Head of caudate nucleus (tissue), 42 donors: ENCODE data around the gene PCGF1.

ENCODE experiments used
- DNase-seq, 42 donors: peaks; one replicate each; pipeline versions ENCODE4 v3.0.0 to v3.0.0-alpha.2; 2020 to 2021; ENCODE audit warnings: mixed read lengths in 7 of 42
- intact Hi-C: fragments of 100-400 bp; cut with DNase I; formaldehyde crosslinking; loops from one replicate; pipeline ENCODE4 v1.15.0; 2022

Gene PCGF1

DNA sequence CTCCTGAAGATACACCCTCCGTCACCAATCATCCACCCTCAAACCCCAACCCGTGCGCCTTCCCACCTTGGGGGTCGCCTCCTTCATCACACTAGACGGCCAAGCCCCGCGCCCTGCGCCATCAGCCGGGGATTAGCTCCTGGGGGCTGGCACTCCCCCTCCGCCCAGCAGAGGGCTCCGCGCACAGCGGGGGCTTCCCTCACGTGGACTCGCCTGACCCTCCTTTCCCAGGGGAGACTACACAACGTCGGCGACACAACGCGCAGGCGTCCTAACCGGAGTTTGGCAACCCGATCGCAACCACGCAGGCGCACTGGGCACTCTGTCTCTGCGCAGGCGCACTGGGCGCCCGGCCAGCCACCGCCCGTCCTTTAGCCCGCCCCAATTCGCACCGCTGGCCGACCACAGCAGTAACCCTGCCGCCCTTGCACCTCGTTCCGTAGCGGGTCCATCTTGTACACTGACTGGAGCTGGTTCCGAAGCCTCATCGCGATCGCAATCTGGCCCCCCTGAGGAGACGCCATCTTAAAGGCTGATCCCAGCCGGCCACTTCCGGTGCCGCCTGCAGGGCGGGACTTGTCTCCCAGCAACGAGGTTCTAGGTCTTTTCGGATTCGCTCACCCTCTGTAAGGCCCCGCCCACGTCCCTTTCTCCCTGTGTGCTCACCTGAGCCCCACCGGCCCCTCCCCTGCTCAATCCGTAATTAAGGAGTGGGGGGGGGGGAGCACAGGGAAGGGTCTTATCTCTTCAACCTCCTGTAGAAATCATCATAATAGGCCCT, at the start of gene PCGF1:
Gene PCGF1, minus strand, starts transcription at position 551 of the 781 bp plus-strand sequence. Its CDS starts 27 bp downstream, at position 524.
- DNase-seq: peak; percentile 93 to 99 (median 98)
- intact Hi-C loops: loop anchor here (2.0 kb wide), 1 partner anchor 21 kb away; the partner anchor contains the start of genes AUP1 and HTRA2

GRCh38 chr2:74556831-74557370, 49.4 kb upstream of the PCGF1 start:
- DNase-seq: no peak
- intact Hi-C loops: no loop called here

DNA sequence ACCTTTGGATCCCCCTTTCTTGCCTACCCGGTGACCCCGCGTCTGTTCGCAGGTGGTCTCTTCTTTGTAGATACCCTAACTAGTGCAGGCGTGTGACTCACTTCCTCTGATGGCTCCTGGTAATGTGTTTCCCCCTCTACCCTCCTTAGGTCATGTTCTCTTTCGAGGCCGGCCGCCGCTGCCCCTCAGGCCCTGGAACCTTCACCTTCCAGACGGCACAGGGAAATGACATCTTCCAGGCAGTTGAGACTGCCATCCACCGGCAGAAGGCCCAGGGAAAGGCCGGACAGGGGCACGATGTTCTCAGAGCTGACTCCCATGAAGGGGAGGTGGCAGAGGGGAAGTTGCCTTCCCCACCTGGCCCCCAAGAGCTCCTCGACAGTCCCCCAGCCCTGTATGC, 48.7 kb upstream of the PCGF1 start:
- DNase-seq: no peak

GRCh38 chr2:74555610-74556103, 48.2 kb upstream of the PCGF1 start:
- DNase-seq: peak in 7 of 42 donors; percentile 10 to 47 (median 20)
- intact Hi-C loops: no loop called here

More for the DNA sequence above, 48.7 kb upstream of the PCGF1 start:
- intact Hi-C loops: no loop called here

DNA sequence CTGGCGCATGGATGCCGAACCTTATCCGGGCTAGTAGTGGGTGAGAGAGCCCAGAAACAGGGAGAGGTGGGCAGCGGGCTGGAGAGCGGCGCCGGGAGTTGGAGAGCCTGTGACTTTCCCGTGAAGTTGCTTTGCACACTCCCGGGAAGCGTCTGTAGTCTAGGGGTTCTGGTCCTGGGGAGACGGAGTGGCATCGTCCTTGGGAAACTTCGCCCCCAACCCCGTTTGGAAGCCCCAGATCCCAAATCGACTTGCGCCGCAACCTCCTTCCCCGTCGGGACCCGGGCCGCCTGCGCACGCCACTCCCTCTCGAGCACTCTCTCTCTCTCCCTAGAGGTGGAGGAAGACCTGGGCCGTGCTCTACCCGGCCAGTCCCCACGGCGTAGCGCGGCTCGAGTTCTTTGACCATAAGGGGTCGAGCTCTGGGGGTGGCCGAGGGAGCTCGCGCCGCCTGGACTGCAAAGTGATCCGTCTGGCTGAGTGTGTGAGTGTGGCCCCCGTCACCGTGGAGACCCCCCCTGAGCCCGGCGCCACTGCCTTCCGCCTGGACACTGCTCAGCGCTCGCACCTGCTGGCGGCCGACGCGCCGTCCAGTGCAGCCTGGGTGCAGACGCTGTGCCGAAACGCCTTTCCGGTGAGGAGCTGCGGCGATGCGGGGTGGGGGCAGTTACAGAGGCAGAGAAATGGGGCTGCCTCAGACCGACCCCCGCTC, 47.5 kb upstream of the PCGF1 start:
- intact Hi-C loops: no loop called here
- DNase-seq: no peak

- peak; percentile 23 to 89 (median 77) for DNase-seq
- intact Hi-C loops: no loop called here
These were observed 46.7 kb upstream of the PCGF1 start, which contains the start of the genes DOK1 and LOXL3 for GRCh38 chr2:74553892-74554819. TSS of gene DOK1 (plus strand) at chr2:74554720. CDS start at chr2:74554755, 35 bp downstream. TSS of gene LOXL3 (minus strand) at chr2:74553942. CDS start at chr2:74552634, 1,308 bp downstream.

DNA sequence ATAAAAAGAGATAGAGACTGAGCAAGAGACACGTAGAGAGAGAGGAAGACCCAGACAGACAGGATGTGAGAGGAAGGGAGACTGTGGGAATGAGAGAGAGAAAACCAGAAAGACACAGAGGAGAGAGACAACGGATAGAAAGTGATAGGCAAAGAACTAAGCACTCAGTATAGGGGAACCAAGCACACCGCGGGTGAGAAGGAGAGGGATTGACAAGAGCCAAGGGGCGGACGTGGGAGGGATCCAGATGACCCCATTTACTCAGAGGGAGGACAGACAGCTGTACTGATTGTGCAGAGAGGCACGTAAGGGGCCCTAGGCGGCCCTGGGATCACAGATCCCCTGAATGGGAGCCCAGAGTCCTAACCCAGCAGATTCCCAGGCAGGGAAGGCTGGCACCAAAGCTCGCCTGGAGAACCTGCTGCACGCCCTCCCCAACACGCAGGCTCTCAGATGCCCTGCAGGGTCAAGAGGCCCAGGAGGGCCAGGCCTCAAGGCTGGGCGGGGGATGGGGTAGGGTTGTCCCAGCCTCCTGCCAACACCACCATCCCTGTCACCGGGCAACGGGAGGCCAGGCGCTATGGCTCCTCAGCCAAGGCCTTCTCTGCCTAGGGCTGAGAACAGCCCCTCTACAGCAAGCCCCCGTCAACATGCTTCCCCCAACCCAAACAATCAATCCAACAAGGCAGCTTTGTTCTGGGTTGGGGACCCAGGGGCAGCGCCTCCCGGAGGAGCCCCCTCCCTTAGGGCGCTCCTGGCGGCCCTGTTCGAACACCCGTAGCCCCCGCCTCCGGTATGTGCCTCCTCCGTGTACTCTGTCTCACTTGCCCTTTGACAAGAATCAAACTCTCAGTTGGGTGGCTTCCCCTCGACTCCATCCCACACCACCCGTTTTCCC, 45.7 kb upstream of the PCGF1 start:
- intact Hi-C loops: no loop called here

DNA sequence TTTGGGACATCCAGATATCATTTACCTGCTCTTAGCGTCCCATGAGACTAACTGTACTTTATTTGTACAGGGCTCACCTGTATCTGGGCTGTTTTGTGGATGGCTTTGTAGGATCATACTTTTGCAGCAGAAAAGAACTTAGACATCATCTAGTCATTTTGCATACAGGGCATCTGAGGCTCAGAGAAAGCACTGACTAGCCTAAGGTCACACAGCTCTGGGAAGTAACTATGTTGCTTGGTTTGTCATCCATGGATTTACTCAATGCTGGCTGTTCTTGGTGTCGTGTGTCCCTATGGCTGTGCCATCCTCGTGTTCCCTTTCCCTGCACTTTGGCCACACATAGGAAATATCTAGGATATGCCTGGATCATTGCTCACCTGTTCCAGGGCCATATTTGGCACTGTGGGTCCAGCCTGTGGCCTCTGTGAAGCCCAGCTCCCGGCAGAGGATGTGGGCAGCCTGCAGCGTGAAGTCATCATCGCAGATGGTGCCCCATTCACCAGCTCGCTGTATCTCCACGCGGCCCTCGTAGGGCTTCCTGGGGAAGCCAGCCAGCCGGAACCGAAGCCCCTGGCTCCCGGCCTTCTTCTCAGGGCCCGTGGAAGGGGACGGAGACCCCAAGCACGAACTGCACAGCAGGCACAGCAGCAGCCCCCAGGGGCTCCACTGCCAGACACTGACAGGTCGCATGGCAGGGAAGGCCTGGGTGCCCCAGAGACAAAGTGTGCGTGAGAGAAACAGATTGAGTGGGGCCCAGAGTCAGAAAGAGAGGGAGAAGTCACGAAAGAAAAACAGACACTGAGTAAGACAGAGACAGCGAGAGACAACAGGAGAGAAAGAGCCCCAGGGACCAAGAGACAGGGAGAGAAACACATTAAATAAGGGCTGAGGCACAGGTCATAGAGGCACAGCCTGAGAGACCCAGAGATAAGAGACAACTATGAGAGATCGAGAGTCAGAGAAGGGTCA, 44.7 kb upstream of the PCGF1 start:
- DNase-seq: no peak

More for the DNA sequence above, 45.7 kb upstream of the PCGF1 start:
- peak in 10 of 42 donors; percentile 13 to 57 (median 32) for DNase-seq

GRCh38 chr2:74551530-74551929, 44.0 kb upstream of the PCGF1 start:
- intact Hi-C loops: no loop called here
- no peak for DNase-seq

More for the DNA sequence above, 44.7 kb upstream of the PCGF1 start:
- intact Hi-C loops: no loop called here

GRCh38 chr2:74550231-74550630, 42.7 kb upstream of the PCGF1 start:
- intact Hi-C loops: no loop called here
- DNase-seq: no peak

DNA sequence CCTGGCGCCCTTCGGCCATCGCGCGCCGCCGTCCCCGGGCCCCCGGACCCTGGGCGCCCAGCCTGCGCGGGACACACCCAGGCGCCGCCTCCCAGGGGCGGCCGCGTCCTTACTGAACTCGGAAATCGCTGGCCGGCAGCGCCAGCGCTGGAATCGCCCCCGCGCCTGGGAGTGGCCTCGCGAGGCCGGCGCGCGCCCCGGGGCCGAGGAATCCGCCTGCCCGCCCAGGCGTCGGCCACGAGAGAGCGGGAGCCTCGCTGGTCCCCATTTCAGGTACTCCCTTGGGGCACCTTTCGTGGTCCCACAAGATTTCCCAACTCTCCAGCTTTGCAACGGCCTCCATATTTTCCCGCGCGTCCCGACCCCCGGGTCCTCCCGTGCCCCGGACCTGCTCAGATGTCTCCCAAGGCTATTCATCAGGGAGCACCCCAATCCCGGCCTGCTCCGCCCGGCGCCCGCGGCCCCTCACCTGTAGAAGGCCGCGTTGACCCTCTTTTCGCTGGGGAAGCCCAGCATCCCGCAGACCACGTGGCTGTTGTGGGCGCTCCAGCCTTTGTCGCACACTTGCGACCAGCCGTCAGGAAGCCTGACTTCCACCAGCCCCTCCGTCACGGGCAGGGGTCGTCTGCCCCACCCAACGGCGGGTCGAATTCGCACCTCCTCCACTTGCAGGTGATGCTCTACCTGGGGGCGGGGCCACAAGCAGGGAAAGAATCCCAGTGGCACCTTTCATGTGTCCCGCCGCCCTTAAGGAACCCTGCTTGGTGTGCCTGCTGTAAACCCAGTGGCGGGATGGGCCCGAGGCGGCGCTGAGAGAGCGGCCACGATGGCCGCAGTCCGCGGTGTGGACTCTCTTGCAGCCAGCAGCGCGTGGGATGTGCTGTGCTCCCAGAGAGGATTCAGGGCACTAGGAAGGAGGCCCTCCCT, 41.7 kb upstream of the PCGF1 start:
- DNase-seq: peak in 14 of 42 donors; percentile 25 to 60 (median 38)
- intact Hi-C loops: no loop called here

GRCh38 chr2:74548285-74548899, 40.9 kb upstream of the PCGF1 start:
- no peak for DNase-seq
- intact Hi-C loops: no loop called here

- intact Hi-C loops: no loop called here
- DNase-seq: no peak
These were observed 38.5 kb upstream of the PCGF1 start for GRCh38 chr2:74546004-74546403.

- intact Hi-C loops: no loop called here
These were observed 37.1 kb upstream of the PCGF1 start for GRCh38 chr2:74544634-74545033.

GRCh38 chr2:74542978-74543377, 35.5 kb upstream of the PCGF1 start:
- intact Hi-C loops: no loop called here
- DNase-seq: no peak

More at GRCh38 chr2:74544634-74545033, 37.1 kb upstream of the PCGF1 start:
- DNase-seq: no peak
